ENCODE measurements around the gene CENPN.

The CENPN gene

GRCh38 chr16:80997139-80997798 is 9.7 kb upstream of the CENPN start:
- no peak for TF ChIP-seq CTCF (IDR thresholded peaks at IDR 0.05; ENCODE audit: low read depth, low read length)
- no peak for DNase-seq (ENCODE audit: extremely low read depth, low read depth)

GRCh38 chr16:80997964-80998620 is 8.9 kb upstream of the CENPN start:
- TF ChIP-seq CTCF (IDR thresholded peaks at IDR 0.05; ENCODE audit: low read depth, low read length): no peak
- no peak for DNase-seq (ENCODE audit: extremely low read depth, low read depth)

- no peak for TF ChIP-seq CTCF (IDR thresholded peaks at IDR 0.05; ENCODE audit: low read depth, low read length)
- DNase-seq (ENCODE audit: extremely low read depth, low read depth): no peak
Observed at GRCh38 chr16:81000873-81001272, 6.1 kb upstream of the CENPN start.

GRCh38 chr16:81001330-81001729 is 5.7 kb upstream of the CENPN start:
- no peak for DNase-seq (ENCODE audit: extremely low read depth, low read depth)
- TF ChIP-seq CTCF (IDR thresholded peaks at IDR 0.05; ENCODE audit: low read depth, low read length): no peak

GRCh38 chr16:81003064-81003463 is 4.0 kb upstream of the CENPN start:
- TF ChIP-seq CTCF (IDR thresholded peaks at IDR 0.05; ENCODE audit: low read depth, low read length): no peak

GRCh38 chr16:81003610-81004460 is 3.2 kb upstream of the CENPN start:
- no peak for DNase-seq (ENCODE audit: extremely low read depth, low read depth)

More at GRCh38 chr16:81003064-81003463, 4.0 kb upstream of the CENPN start:
- no peak for DNase-seq (ENCODE audit: extremely low read depth, low read depth)

More at GRCh38 chr16:81003610-81004460, 3.2 kb upstream of the CENPN start:
- TF ChIP-seq CTCF (IDR thresholded peaks at IDR 0.05; ENCODE audit: low read depth, low read length): no peak
